SK-N-SH (cell line): ENCODE measurements around the gene TM2D3. TPM values are rescaled to one million over a fixed set of nuclear protein-coding genes. Genes with fewer than 3 reads are reported as not detected.

Experiments used
- CTCF ChIA-PET: fragments of 300-600, 350-600 bp; formaldehyde crosslinking; extraction: SDS; loops from one replicate; lab custom pipeline; 2021; lab: Yijun Ruan, JAX
- POLR2A ChIA-PET: fragments of 350-600 bp; sonication (Branson Sonifier 250); formaldehyde crosslinking; extraction: SDS; loops from one replicate; lab custom pipeline; 2020; ENCODE audit warnings: antibody characterized with exemption, inconsistent platforms; lab: Yijun Ruan, JAX
- DNase-seq: peaks from one replicate; pipeline ENCODE4 v3.0.0; 2012
- H2AFZ ChIP-seq: fragments of 200-600 bp; sonication (generic); 2 replicates; pipeline ENCODE4 v1.8.1; 2016; ENCODE audit warnings: antibody characterized with exemption, mild to moderate bottlenecking, low read depth
- H3F3A ChIP-seq: fragments of 200-600 bp; sonication (generic); replicated peaks from 2 replicates; pipeline ENCODE3; 2016; ENCODE audit warnings: antibody characterized with exemption, mild to moderate bottlenecking; ENCODE audit not compliant: insufficient read depth
- H3K27ac ChIP-seq, 2 experiments: fragments of 200-500 bp in 1 of 2; fragments of 200-600 bp in 1 of 2; sonication (Bioruptor generic) in 1 of 2; sonication (generic), shearing (Covaris generic) in 1 of 2; 2 replicates each; pipeline versions ENCODE4 v1.5.1 to v1.6.1; 2014 to 2016; ENCODE audit warnings: low read depth in 2 of 2, inconsistent platforms in 1 of 2, low read length in 1 of 2, mild to moderate bottlenecking in 1 of 2, mixed read lengths in 1 of 2
- H3K27me3 ChIP-seq: fragments of 200-600 bp; sonication (generic), shearing (Covaris generic); 2 replicates; pipeline ENCODE4 v1.6.1; 2016; ENCODE audit warnings: mixed run types; ENCODE audit not compliant: insufficient read depth
- H3K36me3 ChIP-seq, 2 experiments: fragments of 200-500 bp in 1 of 2; fragments of 200-600 bp in 1 of 2; sonication (Bioruptor generic) in 1 of 2; sonication (generic) in 1 of 2; replicated peaks in 1 of 2; 2 replicates each; pipeline versions ENCODE3 to v1.5.1; 2014 to 2016; ENCODE audit warnings: low read length in 1 of 2, mild to moderate bottlenecking in 1 of 2; ENCODE audit not compliant: insufficient read depth in 2 of 2, control insufficient read depth in 1 of 2
- H3K4me1 ChIP-seq, 2 experiments: fragments of 200-500 bp in 1 of 2; fragments of 200-600 bp in 1 of 2; sonication (Bioruptor generic) in 1 of 2; sonication (generic), shearing (Covaris generic) in 1 of 2; 2 replicates each; pipeline versions ENCODE4 v1.5.1 to v1.6.1; 2014 to 2016; ENCODE audit warnings: low read depth in 1 of 2, low read length in 1 of 2, mixed run types in 1 of 2; ENCODE audit not compliant: insufficient read depth in 2 of 2, control insufficient read depth in 1 of 2
- H3K4me2 ChIP-seq: fragments of 200-600 bp; sonication (generic), shearing (Covaris generic); 2 replicates; pipeline ENCODE4 v1.6.1; 2017; ENCODE audit warnings: mixed run types
- H3K4me3 ChIP-seq, 2 experiments: fragments of 200-500 bp in 1 of 2; fragments of 200-600 bp in 1 of 2; sonication (Bioruptor generic) in 1 of 2; sonication (generic), shearing (Covaris generic) in 1 of 2; 2 replicates each; pipeline versions ENCODE4 v1.5.1 to v1.8.1; 2014 to 2016; ENCODE audit warnings: low read depth in 2 of 2, inconsistent platforms in 1 of 2, low read length in 1 of 2, mild to moderate bottlenecking in 1 of 2, mixed read lengths in 1 of 2, moderate library complexity in 1 of 2
- H3K79me2 ChIP-seq: fragments of 200-600 bp; sonication (generic); 2 replicates; pipeline ENCODE4 v1.8.1; 2017; ENCODE audit warnings: mild to moderate bottlenecking; ENCODE audit not compliant: insufficient read depth
- H3K9ac ChIP-seq: fragments of 200-600 bp; sonication (generic); 2 replicates; pipeline ENCODE4 v1.6.1; 2017; ENCODE audit warnings: mixed run types
- H3K9me2 ChIP-seq: fragments of 200-600 bp; sonication (generic); 2 replicates; pipeline ENCODE4 v1.6.1; 2017; ENCODE audit warnings: mixed run types
- H3K9me3 ChIP-seq: fragments of 200-600 bp; sonication (generic); 2 replicates; pipeline ENCODE4 v1.6.1; 2017; ENCODE audit warnings: mixed run types, mild to moderate bottlenecking, moderate library complexity
- H4K20me1 ChIP-seq: fragments of 200-600 bp; sonication (generic); 2 replicates; pipeline ENCODE4 v1.6.1; 2017; ENCODE audit warnings: mild to moderate bottlenecking, mixed run types; ENCODE audit not compliant: insufficient read depth
- CHD2 ChIP-seq: fragments of 150-350 bp; IDR thresholded peaks from 2 replicates; pipeline ENCODE4 v1.6.1; 2018; ENCODE audit warnings: low read length; ENCODE audit not compliant: partially characterized antibody
- ELF1 ChIP-seq: IDR thresholded peaks from 2 replicates; pipeline ENCODE4 v1.4.0; 2012
- EP300 ChIP-seq, 2 experiments: IDR thresholded peaks; 2 replicates each; pipeline versions ENCODE4 v1.4.0 to v1.6.1; 2012; ENCODE audit warnings: borderline replicate concordance in 1 of 2, low read depth in 1 of 2, low read length in 1 of 2
- EZH2phosphoT487 ChIP-seq: fragments of 200-600 bp; sonication (generic); IDR thresholded peaks from 2 replicates; pipeline ENCODE4 v1.6.1; 2017; ENCODE audit warnings: low read depth, mixed run types, mild to moderate bottlenecking, antibody characterized with exemption, moderate library complexity, borderline replicate concordance
- FOSL2 ChIP-seq: IDR thresholded peaks from 2 replicates; pipeline ENCODE4 v1.4.0; 2012; ENCODE audit warnings: low read depth, mild to moderate bottlenecking, moderate library complexity, borderline replicate concordance
- FOXJ3 ChIP-seq: sonication (generic); formaldehyde crosslinking; IDR thresholded peaks from 2 replicates; pipeline ENCODE4 v1.5.1; 2020; ENCODE audit warnings: mild to moderate bottlenecking, missing genetic modification reagents
- FOXM1 ChIP-seq: IDR thresholded peaks from 2 replicates; pipeline ENCODE4 v1.4.0; 2012; ENCODE audit warnings: low read depth, mild to moderate bottlenecking
- GATA2 ChIP-seq: sonication (generic); formaldehyde crosslinking; IDR thresholded peaks from 2 replicates; pipeline ENCODE4 v1.5.0; 2020; ENCODE audit warnings: mild to moderate bottlenecking, missing genetic modification reagents
- IRF3 ChIP-seq: fragments of 150-350 bp; IDR thresholded peaks from 2 replicates; pipeline ENCODE4 v1.6.1; 2016; ENCODE audit warnings: mild to moderate bottlenecking, low read depth, low read length
- MAX ChIP-seq: IDR thresholded peaks from 2 replicates; pipeline ENCODE4 v1.4.0; 2012; ENCODE audit warnings: low read depth
- MEF2A ChIP-seq: IDR thresholded peaks from 2 replicates; pipeline ENCODE4 v1.4.0; 2012; ENCODE audit warnings: low read depth, borderline replicate concordance
- MXI1 ChIP-seq: IDR thresholded peaks from 2 replicates; pipeline ENCODE4 v1.6.1; 2012; ENCODE audit warnings: mild to moderate bottlenecking, low read depth, low read length, improper control_type of control experiment
- PBX3 ChIP-seq: IDR thresholded peaks from 2 replicates; pipeline ENCODE4; 2012
- POLR2AphosphoS5 ChIP-seq: IDR thresholded peaks from 2 replicates; pipeline ENCODE4 v1.6.1; 2012; ENCODE audit warnings: low read depth, low read length
- RAD21 ChIP-seq: IDR thresholded peaks from 2 replicates; pipeline ENCODE4 v1.6.1; 2012; ENCODE audit warnings: mild to moderate bottlenecking, low read length
- REST ChIP-seq: IDR thresholded peaks from 2 replicates; pipeline ENCODE4 v1.6.1; 2012; ENCODE audit warnings: mild to moderate bottlenecking, low read depth, low read length, moderate library complexity
- RFX5 ChIP-seq: IDR thresholded peaks from 2 replicates; pipeline ENCODE4 v1.6.1; 2012; ENCODE audit warnings: mild to moderate bottlenecking, improper control_type of control experiment, low read length
- RXRA ChIP-seq: IDR thresholded peaks from 2 replicates; pipeline ENCODE4 v1.4.0; 2012; ENCODE audit warnings: low read depth, mild to moderate bottlenecking, borderline replicate concordance
- SMC3 ChIP-seq: IDR thresholded peaks from 2 replicates; pipeline ENCODE4 v1.6.1; 2012; ENCODE audit warnings: low read depth, low read length, improper control_type of control experiment
- TAF1 ChIP-seq: IDR thresholded peaks from 2 replicates; pipeline ENCODE4 v1.6.1; 2012; ENCODE audit warnings: low read depth, mild to moderate bottlenecking, low read length, moderate library complexity, borderline replicate concordance
- TCF12 ChIP-seq: IDR thresholded peaks from 2 replicates; pipeline ENCODE4 v1.4.0; 2012
- TEAD4 ChIP-seq: IDR thresholded peaks from 2 replicates; pipeline ENCODE4 v1.4.0; 2012; ENCODE audit warnings: mild to moderate bottlenecking, borderline replicate concordance; ENCODE audit not compliant: insufficient read depth
- USF1 ChIP-seq: IDR thresholded peaks from 2 replicates; pipeline ENCODE4 v1.4.0; 2012; ENCODE audit warnings: low read depth, borderline replicate concordance
- USF2 ChIP-seq: fragments of 150-350 bp; IDR thresholded peaks from 2 replicates; pipeline ENCODE4 v1.6.1; 2017; ENCODE audit warnings: antibody characterized with exemption, low read length, low read depth, borderline replicate concordance
- ZBTB33 ChIP-seq: IDR thresholded peaks from 2 replicates; pipeline ENCODE4 v1.4.0; 2012; ENCODE audit warnings: low read depth, borderline replicate concordance
- WGBS: methylation state at CpG from one replicate; pipeline ENCODE4 v1.1.6; 2017; ENCODE audit warnings: low lambda C conversion rate; 5-methylcytosine and 5-hydroxymethylcytosine counted together
- polyA plus RNA-seq, 3 experiments: library from polyadenylated mRNA; depleted of rRNA; stranded (reverse); fragments of >200 nt; gene quantifications; 2 replicates each; pipeline ENCODE4 v1.2.3, GENCODE V29; 2012

Gene TM2D3
- polyA plus RNA-seq, 1 of the 3 experiments (the other 2 are of a cell fraction): 73.3 TPM

- H4K20me1 ChIP-seq: no peaks in the 10 kb centered on the region
- peak overlapping the region; percentile 31 to 65; a peak in 3 of 4 replicates for H3K27ac ChIP-seq
- 9% methylated on average over 1 of the region's 1 CpG for WGBS
- no peaks in the 10 kb centered on the region for H3K27me3 ChIP-seq
- H3K4me2 ChIP-seq: no peak overlapping the region
- no peaks in the 10 kb centered on the region for H3K9me3 ChIP-seq
- DNase-seq: no peak
- H3K36me3 ChIP-seq: peaks cover 32 to 52% of the 10 kb centered on the region in 2 experiments
- H3K4me1 ChIP-seq: peaks cover 0 to 11% of the 10 kb centered on the region in 2 experiments; a peak in 2 of 4 replicates
- no peak overlapping the region for H3K9ac ChIP-seq
- POLR2A ChIA-PET: no interaction called here
- peaks cover 7% of the 10 kb centered on the region for H3F3A ChIP-seq
- CTCF ChIA-PET: no interaction called here
- H3K9me2 ChIP-seq: no peaks in the 10 kb centered on the region
- H2AFZ ChIP-seq: no peak overlapping the region
- H3K79me2 ChIP-seq: no peaks in the 10 kb centered on the region
- no peak overlapping the region for H3K4me3 ChIP-seq
- TF ChIP-seq FOSL2 (peak; percentile 86), RAD21 (no peak), RXRA (no peak), FOXJ3 (CRISPR knock-in tag) (no peak), EZH2phosphoT487 (no peak), FOXM1 (no peak), MAX (0 out of 2 replicates have a peak, but pooled peaks have one; percentile 13), CHD2 (no peak), ELF1 (no peak), ZBTB33 (no peak), MXI1 (no peak), RFX5 (no peak), TAF1 (no peak), USF2 (no peak), TCF12 (peak; percentile 93), REST (no peak), PBX3 (peak; percentile 79), MEF2A (no peak), EP300 (IDR thresholded peaks at IDR 0.05; ENCODE audit: borderline replicate concordance in 1 of 2, low read depth in 1 of 2, low read length in 1 of 2) (peak in 1 of 2 experiments; percentile 66; a peak in 2 of 4 replicates), TEAD4 (peak; percentile 61; the same call in 1 of the 2 replicates), SMC3 (no peak), POLR2AphosphoS5 (peak; percentile 82; the same call in 1 of the 2 replicates), GATA2 (CRISPR knock-in tag) (no peak), IRF3 (no peak), USF1 (no peak)
Observed at GRCh38 chr15:101684384-101684783, 32.2 kb upstream of the TM2D3 start.
